Fibroblast of lung (primary cell): Measurements from ENCODE around the gene ARID1B.

ENCODE experiments used
- EZH2 ChIP-seq: IDR thresholded peaks from 2 replicates; pipeline ENCODE4 v1.5.1; 2012; ENCODE audit warnings: low read length, control low read depth, mild to moderate bottlenecking; ENCODE audit errors: missing control alignments
- TF ChIP-seq, protein P1 (sequence below), 2 donors: IDR thresholded peaks in 1 of 2; conservative IDR thresholded peaks in 1 of 2; 1 replicate in 1 of 2; 2 replicates in 1 of 2; pipeline ENCODE4 v1.5.1; 2011 to 2012; ENCODE audit warnings: low read length in 2 of 2, control low read depth in 1 of 2, inconsistent platforms in 1 of 2, low read depth in 1 of 2, mild to moderate bottlenecking in 1 of 2

DNA sequence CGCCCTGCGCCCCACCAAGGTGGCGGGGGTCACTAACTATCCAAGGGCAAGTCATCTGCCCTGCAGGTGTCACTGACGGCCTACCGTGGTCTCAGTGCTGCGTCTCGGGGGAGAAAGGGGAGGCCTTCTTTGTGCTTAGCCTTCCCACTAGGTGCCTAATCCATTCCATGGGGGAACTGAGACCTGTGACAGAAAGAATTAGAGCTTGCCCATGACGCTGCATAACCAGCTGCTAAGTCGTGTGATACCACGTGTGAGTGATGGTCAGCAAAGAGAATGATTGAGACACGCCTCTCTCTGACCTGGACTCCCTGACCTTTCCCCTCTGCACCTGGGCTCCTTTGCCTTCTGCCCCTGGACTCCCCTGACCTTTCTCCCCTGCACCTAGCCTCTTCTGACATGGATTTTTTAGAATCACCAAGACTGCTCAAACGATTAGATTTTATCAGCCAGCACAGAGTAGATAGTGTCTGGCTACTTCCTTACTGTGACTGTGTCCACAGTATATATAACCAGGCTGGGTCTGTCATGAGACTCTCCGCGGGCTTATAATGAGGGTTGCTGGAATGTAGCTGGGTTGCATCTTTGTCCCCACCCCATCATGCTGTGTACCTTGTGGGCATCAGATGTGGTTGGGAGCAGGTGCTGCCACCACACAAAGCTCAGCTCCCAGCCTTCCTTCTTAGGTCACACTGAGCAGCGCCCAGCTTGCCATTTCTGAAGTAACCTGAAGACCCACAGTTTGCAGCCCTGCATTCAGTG lies 405.5 kb downstream of the ARID1B start:
- no peak for TF ChIP-seq EZH2
- TF ChIP-seq, protein P1, sequence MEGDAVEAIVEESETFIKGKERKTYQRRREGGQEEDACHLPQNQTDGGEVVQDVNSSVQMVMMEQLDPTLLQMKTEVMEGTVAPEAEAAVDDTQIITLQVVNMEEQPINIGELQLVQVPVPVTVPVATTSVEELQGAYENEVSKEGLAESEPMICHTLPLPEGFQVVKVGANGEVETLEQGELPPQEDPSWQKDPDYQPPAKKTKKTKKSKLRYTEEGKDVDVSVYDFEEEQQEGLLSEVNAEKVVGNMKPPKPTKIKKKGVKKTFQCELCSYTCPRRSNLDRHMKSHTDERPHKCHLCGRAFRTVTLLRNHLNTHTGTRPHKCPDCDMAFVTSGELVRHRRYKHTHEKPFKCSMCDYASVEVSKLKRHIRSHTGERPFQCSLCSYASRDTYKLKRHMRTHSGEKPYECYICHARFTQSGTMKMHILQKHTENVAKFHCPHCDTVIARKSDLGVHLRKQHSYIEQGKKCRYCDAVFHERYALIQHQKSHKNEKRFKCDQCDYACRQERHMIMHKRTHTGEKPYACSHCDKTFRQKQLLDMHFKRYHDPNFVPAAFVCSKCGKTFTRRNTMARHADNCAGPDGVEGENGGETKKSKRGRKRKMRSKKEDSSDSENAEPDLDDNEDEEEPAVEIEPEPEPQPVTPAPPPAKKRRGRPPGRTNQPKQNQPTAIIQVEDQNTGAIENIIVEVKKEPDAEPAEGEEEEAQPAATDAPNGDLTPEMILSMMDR (conservative IDR thresholded peaks at IDR 0.05 in 1 of 2, IDR thresholded peaks at IDR 0.05 in 1 of 2; ENCODE audit: low read depth in 1 of 2, low read length in 2 of 2): no peak
